ENCODE data around the gene PLCD3. TPM values are rescaled to one million over a fixed set of nuclear protein-coding genes. Genes with fewer than 3 reads are reported as not detected.

The PLCD3 gene
- total and polyA plus RNA-seq, 9 of the 15 experiments (the other 6 are each of a cell fraction or from before 2014, with no cell fraction given) = 0.20 to 22.6 (median 7.5) TPM

DNA sequence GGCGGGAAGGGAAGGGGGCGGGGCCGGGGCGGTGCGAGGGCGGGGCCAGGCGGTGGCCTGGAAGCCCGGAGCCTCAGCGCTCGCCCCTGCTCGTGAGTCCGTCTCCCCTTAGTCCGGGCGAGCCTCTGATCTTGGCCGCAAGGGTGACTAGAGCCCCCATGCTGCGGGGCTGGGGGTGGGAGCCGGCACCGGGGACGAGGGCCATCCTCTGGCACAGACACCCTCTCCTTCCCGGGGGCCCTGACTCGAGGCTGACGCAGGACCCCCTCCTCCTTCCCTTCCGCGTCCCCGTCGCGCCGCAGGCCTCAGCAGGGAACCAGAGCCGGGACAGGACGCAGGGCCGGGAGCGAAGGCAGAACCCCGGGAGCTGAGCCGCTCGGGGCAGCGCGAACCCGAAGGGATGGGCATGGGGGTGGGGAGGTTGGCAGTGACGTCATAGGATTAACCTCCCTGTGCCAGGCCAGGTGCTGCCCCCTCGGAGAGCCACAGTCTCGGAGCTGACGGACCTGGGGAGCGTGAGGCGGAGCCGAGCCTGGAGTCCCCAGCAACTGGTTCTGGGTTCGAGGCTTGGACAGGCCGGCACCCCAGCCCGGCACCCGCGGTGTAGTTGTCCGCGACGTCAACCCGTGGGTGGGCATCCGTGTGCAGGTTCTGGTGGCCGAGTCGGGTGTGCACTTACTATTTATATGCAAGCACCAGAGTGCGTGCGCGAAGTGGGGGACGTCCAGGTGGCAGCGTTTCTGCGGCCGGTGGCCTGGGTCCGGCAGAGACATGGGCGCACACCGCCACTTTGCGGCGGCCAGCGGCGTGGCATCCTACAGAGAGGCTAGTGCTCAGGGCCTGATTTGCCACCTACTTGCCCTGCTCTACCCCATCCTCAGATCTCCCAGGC, 503 bp upstream of the PLCD3 start (continued):
- TF ChIP-seq, protein P1, sequence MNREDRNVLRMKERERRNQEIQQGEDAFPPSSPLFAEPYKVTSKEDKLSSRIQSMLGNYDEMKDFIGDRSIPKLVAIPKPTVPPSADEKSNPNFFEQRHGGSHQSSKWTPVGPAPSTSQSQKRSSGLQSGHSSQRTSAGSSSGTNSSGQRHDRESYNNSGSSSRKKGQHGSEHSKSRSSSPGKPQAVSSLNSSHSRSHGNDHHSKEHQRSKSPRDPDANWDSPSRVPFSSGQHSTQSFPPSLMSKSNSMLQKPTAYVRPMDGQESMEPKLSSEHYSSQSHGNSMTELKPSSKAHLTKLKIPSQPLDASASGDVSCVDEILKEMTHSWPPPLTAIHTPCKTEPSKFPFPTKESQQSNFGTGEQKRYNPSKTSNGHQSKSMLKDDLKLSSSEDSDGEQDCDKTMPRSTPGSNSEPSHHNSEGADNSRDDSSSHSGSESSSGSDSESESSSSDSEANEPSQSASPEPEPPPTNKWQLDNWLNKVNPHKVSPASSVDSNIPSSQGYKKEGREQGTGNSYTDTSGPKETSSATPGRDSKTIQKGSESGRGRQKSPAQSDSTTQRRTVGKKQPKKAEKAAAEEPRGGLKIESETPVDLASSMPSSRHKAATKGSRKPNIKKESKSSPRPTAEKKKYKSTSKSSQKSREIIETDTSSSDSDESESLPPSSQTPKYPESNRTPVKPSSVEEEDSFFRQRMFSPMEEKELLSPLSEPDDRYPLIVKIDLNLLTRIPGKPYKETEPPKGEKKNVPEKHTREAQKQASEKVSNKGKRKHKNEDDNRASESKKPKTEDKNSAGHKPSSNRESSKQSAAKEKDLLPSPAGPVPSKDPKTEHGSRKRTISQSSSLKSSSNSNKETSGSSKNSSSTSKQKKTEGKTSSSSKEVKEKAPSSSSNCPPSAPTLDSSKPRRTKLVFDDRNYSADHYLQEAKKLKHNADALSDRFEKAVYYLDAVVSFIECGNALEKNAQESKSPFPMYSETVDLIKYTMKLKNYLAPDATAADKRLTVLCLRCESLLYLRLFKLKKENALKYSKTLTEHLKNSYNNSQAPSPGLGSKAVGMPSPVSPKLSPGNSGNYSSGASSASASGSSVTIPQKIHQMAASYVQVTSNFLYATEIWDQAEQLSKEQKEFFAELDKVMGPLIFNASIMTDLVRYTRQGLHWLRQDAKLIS (CRISPR knock-in tag; IDR thresholded peaks at IDR 0.05) = peak; percentile 39; the same call in 1 of the 2 replicates
- no peak for TF ChIP-seq OTX1 (CRISPR knock-in tag; IDR thresholded peaks at IDR 0.05)
- no peak for TF ChIP-seq MBD2 (IDR thresholded peaks at IDR 0.05; ENCODE audit: borderline replicate concordance, low read depth)
- TF ChIP-seq RAD51 (IDR thresholded peaks at IDR 0.05; ENCODE audit: borderline replicate concordance, low read depth) = no peak
- no peak for TF ChIP-seq HEY1 (CRISPR knock-in tag; IDR thresholded peaks at IDR 0.05; ENCODE audit: borderline replicate concordance)
- TF ChIP-seq, protein P2, sequence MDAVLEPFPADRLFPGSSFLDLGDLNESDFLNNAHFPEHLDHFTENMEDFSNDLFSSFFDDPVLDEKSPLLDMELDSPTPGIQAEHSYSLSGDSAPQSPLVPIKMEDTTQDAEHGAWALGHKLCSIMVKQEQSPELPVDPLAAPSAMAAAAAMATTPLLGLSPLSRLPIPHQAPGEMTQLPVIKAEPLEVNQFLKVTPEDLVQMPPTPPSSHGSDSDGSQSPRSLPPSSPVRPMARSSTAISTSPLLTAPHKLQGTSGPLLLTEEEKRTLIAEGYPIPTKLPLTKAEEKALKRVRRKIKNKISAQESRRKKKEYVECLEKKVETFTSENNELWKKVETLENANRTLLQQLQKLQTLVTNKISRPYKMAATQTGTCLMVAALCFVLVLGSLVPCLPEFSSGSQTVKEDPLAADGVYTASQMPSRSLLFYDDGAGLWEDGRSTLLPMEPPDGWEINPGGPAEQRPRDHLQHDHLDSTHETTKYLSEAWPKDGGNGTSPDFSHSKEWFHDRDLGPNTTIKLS (IDR thresholded peaks at IDR 0.05; ENCODE audit: borderline replicate concordance, low read depth) = peak; percentile 34; the same call in 1 of the 2 replicates
- TF ChIP-seq ZBTB33 (CRISPR knock-in tag; IDR thresholded peaks at IDR 0.05) = peak; percentile 73
- TF ChIP-seq ZNF444 (CRISPR knock-in tag; IDR thresholded peaks at IDR 0.05) = no peak
- peak; percentile 82 for TF ChIP-seq CREM (IDR thresholded peaks at IDR 0.05; ENCODE audit: low read depth)
- peak; percentile 87 for TF ChIP-seq CBFB (CRISPR knock-in tag; IDR thresholded peaks at IDR 0.05)
- TF ChIP-seq JUND (IDR thresholded peaks at IDR 0.05; ENCODE audit: borderline replicate concordance, low read depth, low read length) = peak; percentile 61
- peak; percentile 81; the same call in 2 of the 3 replicates for TF ChIP-seq JUND (tag; IDR thresholded peaks at IDR 0.05; ENCODE audit: borderline replicate concordance, low read depth, low read length)
- no peak for TF ChIP-seq ZNF212 (CRISPR knock-in tag; IDR thresholded peaks at IDR 0.05)
- TF ChIP-seq ZNF584 (CRISPR knock-in tag; IDR thresholded peaks at IDR 0.05; ENCODE audit: low read depth) = no peak

Measured in K562 (cell line).